ENCODE measurements around the gene CACNA1H.

- TF ChIP-seq CTCF (IDR thresholded peaks at IDR 0.05) (no peak), ZFX (IDR thresholded peaks at IDR 0.05; ENCODE audit: borderline replicate concordance) (no peak)
These were observed 21.4 kb upstream of the CACNA1H start for GRCh38 chr16:1131378-1131994.
